ENCODE measurements around the gene CCDC120.

DNA sequence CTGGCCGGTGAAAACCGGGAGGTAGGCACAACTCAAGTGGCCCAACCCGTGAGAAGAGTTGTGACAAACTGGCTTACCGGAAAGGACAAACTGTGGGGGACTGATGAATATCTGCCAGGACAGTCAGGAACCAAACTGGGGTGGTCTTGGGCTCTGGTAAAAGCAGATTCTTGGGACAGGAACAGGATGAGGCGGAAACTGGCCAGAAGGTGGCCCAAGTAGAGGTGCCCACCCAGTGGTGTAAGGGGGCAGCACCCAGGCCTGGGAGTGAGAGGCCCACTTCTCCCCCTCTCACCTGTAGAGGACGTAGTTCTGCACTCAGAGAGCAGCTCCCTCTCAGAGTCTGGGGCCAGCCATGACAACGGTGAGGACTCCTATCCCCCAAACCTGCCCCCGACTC, 5.9 kb downstream of the CCDC120 start:
- no peak for TF ChIP-seq EZH2 (IDR thresholded peaks at IDR 0.05; ENCODE audit: low read depth)
- TF ChIP-seq, protein P1, sequence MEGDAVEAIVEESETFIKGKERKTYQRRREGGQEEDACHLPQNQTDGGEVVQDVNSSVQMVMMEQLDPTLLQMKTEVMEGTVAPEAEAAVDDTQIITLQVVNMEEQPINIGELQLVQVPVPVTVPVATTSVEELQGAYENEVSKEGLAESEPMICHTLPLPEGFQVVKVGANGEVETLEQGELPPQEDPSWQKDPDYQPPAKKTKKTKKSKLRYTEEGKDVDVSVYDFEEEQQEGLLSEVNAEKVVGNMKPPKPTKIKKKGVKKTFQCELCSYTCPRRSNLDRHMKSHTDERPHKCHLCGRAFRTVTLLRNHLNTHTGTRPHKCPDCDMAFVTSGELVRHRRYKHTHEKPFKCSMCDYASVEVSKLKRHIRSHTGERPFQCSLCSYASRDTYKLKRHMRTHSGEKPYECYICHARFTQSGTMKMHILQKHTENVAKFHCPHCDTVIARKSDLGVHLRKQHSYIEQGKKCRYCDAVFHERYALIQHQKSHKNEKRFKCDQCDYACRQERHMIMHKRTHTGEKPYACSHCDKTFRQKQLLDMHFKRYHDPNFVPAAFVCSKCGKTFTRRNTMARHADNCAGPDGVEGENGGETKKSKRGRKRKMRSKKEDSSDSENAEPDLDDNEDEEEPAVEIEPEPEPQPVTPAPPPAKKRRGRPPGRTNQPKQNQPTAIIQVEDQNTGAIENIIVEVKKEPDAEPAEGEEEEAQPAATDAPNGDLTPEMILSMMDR (conservative IDR thresholded peaks at IDR 0.05), result no peak
